Adrenal gland (tissue), 12 donors: Measurements from ENCODE around the gene CDHR5. TPM values are rescaled to one million over a fixed set of nuclear protein-coding genes. Genes with fewer than 3 reads are reported as not detected.

Experiments
- DNase-seq, 7 donors: peaks; one replicate each; pipeline ENCODE4 v3.0.0-alpha.2; 2019 to 2020
- H3K27ac ChIP-seq, 5 donors: fragments of 200-600 bp; sonication (generic) in 4 of 5; 1 replicate in 3 of 5; 2 replicates in 2 of 5; pipeline versions ENCODE4 v1.5.1 to v1.8.0; 2016 to 2020; ENCODE audit warnings: mild to moderate bottlenecking in 1 of 5
- H3K27me3 ChIP-seq: fragments of 200-600 bp; 2 replicates; pipeline ENCODE4 v1.8.0; 2021
- H3K36me3 ChIP-seq, 2 donors: fragments of 200-600 bp; replicated peaks in 1 of 2; 1 replicate in 1 of 2; 2 replicates in 1 of 2; pipeline versions ENCODE4 v1.5.1 to v1.8.0; 2018 to 2022
- H3K4me1 ChIP-seq, 2 donors: fragments of 200-600 bp; replicated peaks in 1 of 2; 1 replicate in 1 of 2; 2 replicates in 1 of 2; pipeline versions ENCODE4 v1.5.1 to v1.8.0; 2018 to 2021
- H3K4me3 ChIP-seq, 4 donors: fragments of 200-600 bp; sonication (generic) in 3 of 4; one replicate each; pipeline ENCODE4 v1.5.1; 2016 to 2018
- H3K9me3 ChIP-seq, 3 donors: fragments of 200-600 bp; sonication (generic) in 1 of 3; replicated peaks in 1 of 3; 1 replicate in 2 of 3; 2 replicates in 1 of 3; pipeline versions ENCODE4 v1.5.1 to v1.8.0; 2016 to 2021
- POLR2A ChIP-seq, 2 donors: fragments of 450-650 bp; IDR thresholded peaks; one replicate each; pipeline ENCODE4 v1.6.1; 2017; ENCODE audit warnings: antibody characterized with exemption in 2 of 2, mild to moderate bottlenecking in 2 of 2, moderate library complexity in 1 of 2
- WGBS, 4 donors: extraction: QIAGEN DNeasy Blood & Tissue Kit in 2 of 4; methylation state at CpG; one replicate each; pipeline versions ENCODE4 v1.1.5 to v1.1.7; 2013 to 2017; 5-methylcytosine and 5-hydroxymethylcytosine counted together
- intact Hi-C, 2 donors: fragments of 100-400 bp; cut with DNase I; formaldehyde crosslinking; loops; one replicate each; pipeline versions ENCODE4 v1.14.1 to v1.15.0; 2022 to 2023
- polyA plus RNA-seq, 3 donors: library from polyadenylated mRNA; stranded (reverse); fragments of 200-250 nt in 2 of 3; fragments of 350-450 nt in 1 of 3; fragmentation: Illumina TruSeq in 1 of 3; extraction: RNeasy Lipid Tissue Mini Kit (QIAGEN cat#74804) in 1 of 3; gene quantifications; one replicate each; pipeline ENCODE4 v1.2.3, GENCODE V29; 2013 to 2014
- total RNA-seq, 9 donors: library from RNA; depleted of rRNA in 4 of 9; stranded (reverse); fragments of >200 nt in 4 of 9; fragments of 120-200 nt in 1 of 9; fragmentation: NEBNext Ultra II Directional in 1 of 9; extraction: Animal tissue kit (Norgen Biotek cat#: 25700) in 1 of 9; gene quantifications; one replicate each; pipeline versions ENCODE4 v1.1.0 to v1.2.4, GENCODE V29; 2013 to 2023
- TF ChIP-seq, protein P1 (sequence below), 6 experiments: fragments of 450-650 bp in 4 of 6; fragments of 200-600 bp in 2 of 6; sonication (generic) in 1 of 6; IDR thresholded peaks; 1 replicate in 5 of 6; 2 replicates in 1 of 6; pipeline versions ENCODE4 v1.5.1 to v1.8.0; 2016 to 2021; ENCODE audit warnings: antibody characterized with exemption in 6 of 6, mild to moderate bottlenecking in 2 of 6, moderate library complexity in 1 of 6
- donor health status: healthy with polysubstance abuse.
- donor health status: Bipolar disorder and iron deficiency.
- donor health status: DM: yes; HTN: yes; CAD: no.
- donor health status: DM: no; HTN: no; CAD: no.
- donor health status: DM: no; HTN: no; CAD: no.
- donor health status: DM: yes; HTN: yes; CAD: no.

CDHR5 gene
- total and polyA plus RNA-seq, 12 donors = 0.31 to 5.2 (median 0.93) TPM; not detected in 1

- no peak for DNase-seq
- H3K27ac ChIP-seq = no peak overlapping the region
- intact Hi-C loops = loop anchor here in 1 of 2 donors (5.0 kb wide), 1 partner anchor 62 kb away; no protein-coding TSS in a partner anchor
- H3K9me3 ChIP-seq = no peaks in the 10 kb centered on the region
- H3K27me3 ChIP-seq = no peaks in the 10 kb centered on the region
- peaks cover 0 to under 1% of the 10 kb centered on the region in 2 donors for H3K4me1 ChIP-seq
- TF ChIP-seq, protein P1, sequence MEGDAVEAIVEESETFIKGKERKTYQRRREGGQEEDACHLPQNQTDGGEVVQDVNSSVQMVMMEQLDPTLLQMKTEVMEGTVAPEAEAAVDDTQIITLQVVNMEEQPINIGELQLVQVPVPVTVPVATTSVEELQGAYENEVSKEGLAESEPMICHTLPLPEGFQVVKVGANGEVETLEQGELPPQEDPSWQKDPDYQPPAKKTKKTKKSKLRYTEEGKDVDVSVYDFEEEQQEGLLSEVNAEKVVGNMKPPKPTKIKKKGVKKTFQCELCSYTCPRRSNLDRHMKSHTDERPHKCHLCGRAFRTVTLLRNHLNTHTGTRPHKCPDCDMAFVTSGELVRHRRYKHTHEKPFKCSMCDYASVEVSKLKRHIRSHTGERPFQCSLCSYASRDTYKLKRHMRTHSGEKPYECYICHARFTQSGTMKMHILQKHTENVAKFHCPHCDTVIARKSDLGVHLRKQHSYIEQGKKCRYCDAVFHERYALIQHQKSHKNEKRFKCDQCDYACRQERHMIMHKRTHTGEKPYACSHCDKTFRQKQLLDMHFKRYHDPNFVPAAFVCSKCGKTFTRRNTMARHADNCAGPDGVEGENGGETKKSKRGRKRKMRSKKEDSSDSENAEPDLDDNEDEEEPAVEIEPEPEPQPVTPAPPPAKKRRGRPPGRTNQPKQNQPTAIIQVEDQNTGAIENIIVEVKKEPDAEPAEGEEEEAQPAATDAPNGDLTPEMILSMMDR (IDR thresholded peaks at IDR 0.05) = no peak
- TF ChIP-seq POLR2A (IDR thresholded peaks at IDR 0.05) = no peak
- 86 to 93% (median 88%) methylated on average over 8 to 19 of the region's 19 CpGs for WGBS, 4 donors
- no peak overlapping the region for H3K4me3 ChIP-seq
- H3K36me3 ChIP-seq = peaks cover 0 to 20% of the 10 kb centered on the region in 2 donors
These were observed 35.5 kb upstream of the CDHR5 start for GRCh38 chr11:660281-660680.

DNA sequence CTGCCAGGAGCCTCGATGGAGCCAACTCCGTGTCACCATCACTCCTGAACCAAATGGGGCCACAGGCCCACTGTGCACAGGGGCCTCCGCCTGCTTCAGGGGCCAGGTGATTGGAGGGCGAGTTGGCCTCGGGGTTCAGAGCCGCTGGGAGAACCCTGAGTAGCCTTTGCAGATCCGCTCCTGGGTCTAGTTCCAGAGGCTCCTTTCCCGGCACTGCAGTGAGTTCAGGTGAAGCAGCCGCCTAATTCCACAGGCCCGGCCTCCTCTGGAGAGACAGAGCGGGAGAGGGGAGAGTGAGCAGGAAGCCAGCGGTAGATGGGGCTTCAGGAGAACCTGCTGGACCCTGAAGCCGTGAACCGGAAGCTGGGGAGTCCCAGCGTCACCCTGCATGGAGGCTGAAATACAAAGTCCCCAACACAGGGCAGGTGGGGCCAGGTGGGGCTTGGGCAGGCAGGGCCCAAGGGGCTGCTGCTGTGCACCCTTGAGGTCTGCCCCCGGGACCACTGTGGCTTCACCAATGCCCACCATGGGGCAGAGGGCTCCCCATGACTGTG, 34.9 kb upstream of the CDHR5 start:
- intact Hi-C loops = loop anchor here in 1 of 2 donors (5.0 kb wide), 1 partner anchor 63 kb away; no protein-coding TSS in a partner anchor
- no peak overlapping the region for H3K27ac ChIP-seq
- H3K4me1 ChIP-seq = no peaks in the 10 kb centered on the region
- DNase-seq = no peak
- H3K27me3 ChIP-seq = no peaks in the 10 kb centered on the region
- no peaks in the 10 kb centered on the region for H3K9me3 ChIP-seq
- H3K36me3 ChIP-seq = peaks cover 0 to 20% of the 10 kb centered on the region in 2 donors
- TF ChIP-seq POLR2A (IDR thresholded peaks at IDR 0.05) = no peak
- TF ChIP-seq, protein P1 (IDR thresholded peaks at IDR 0.05) = no peak
- no peak overlapping the region for H3K4me3 ChIP-seq
- 90 to 96% (median 94%) methylated on average over 11 to 16 of the region's 16 CpGs for WGBS, 4 donors

DNA sequence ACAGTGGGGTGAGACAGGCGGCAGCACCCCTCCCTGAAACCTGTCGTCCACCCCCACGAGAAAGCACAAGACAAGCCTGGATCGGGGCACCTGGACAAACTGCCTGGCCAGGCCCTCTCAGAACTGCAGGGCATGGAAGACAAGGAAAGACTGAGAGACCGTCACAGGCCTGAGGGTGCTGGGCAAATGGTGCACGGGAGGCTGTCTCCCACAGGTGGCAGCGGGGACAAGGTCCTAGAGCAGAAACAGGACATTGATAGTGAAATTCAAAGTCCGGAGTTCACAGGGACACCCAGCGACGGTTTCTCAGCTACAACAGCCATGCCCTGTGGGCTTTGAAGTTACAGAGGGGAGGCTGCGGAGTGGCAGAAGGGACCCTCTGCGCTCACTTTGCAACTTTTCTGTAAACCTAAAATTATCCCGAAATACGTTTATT, 33.0 kb upstream of the CDHR5 start:
- intact Hi-C loops = no loop called here
- Histone ChIP-seq H3K4me1 (no peaks in the 10 kb centered on the region), H3K36me3 (peaks cover 0 to 16% of the 10 kb centered on the region in 2 donors), H3K27me3 (no peaks in the 10 kb centered on the region), H3K9me3 (no peaks in the 10 kb centered on the region), H3K27ac (no peak overlapping the region), H3K4me3 (no peak overlapping the region)
- TF ChIP-seq POLR2A (IDR thresholded peaks at IDR 0.05) = no peak
- TF ChIP-seq, protein P1 (IDR thresholded peaks at IDR 0.05) = no peak
- DNase-seq = no peak
- whole genome bisulfite sequencing, 4 donors = 85 to 92% (median 89%) methylated on average over 8 to 14 of the region's 14 CpGs

DNA sequence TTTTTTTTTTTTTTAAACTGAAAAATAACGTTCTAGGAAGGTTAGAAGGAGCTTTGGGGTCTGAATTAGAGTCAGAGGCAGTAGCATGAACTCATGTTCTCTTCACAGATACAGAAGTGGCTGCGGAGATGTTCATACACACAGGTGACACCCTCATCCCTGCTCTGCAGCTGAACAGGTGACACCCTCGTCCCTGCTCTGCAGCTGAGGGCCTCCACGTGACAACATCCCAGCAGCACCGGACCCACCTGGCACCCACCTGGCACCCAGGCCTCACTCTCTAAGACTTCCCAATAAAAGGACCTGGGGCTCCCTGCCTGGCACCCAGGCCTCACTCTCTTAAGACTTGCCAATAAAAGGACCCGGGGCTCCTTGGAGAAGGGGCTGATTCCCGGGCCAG, 32.1 kb upstream of the CDHR5 start:
- Histone ChIP-seq H3K4me3 (no peak overlapping the region), H3K4me1 (no peaks in the 10 kb centered on the region), H3K27ac (no peak overlapping the region), H3K36me3 (peaks cover 0 to 16% of the 10 kb centered on the region in 2 donors), H3K27me3 (no peaks in the 10 kb centered on the region), H3K9me3 (no peaks in the 10 kb centered on the region)
- intact Hi-C loops = no loop called here
- no peak for DNase-seq
- 73 to 91% (median 88%) methylated on average over 4 to 7 of the region's 7 CpGs for WGBS, 4 donors
- no peak for TF ChIP-seq POLR2A (IDR thresholded peaks at IDR 0.05)
- TF ChIP-seq, protein P1 (IDR thresholded peaks at IDR 0.05) = no peak
